DMS 273 (cell line): ENCODE data around the gene PSMD1.
"Not testable (repeated sequence)": the region's sequence is repeated elsewhere in the genome, so short reads cannot be mapped to it uniquely, and the experiment has no call there.

Experiments
- DNase-seq: peaks from one replicate; lab custom pipeline; 2025; ENCODE audit not compliant: unreplicated experiment; lab: John Stamatoyannopoulos, UW

Gene PSMD1

DNA sequence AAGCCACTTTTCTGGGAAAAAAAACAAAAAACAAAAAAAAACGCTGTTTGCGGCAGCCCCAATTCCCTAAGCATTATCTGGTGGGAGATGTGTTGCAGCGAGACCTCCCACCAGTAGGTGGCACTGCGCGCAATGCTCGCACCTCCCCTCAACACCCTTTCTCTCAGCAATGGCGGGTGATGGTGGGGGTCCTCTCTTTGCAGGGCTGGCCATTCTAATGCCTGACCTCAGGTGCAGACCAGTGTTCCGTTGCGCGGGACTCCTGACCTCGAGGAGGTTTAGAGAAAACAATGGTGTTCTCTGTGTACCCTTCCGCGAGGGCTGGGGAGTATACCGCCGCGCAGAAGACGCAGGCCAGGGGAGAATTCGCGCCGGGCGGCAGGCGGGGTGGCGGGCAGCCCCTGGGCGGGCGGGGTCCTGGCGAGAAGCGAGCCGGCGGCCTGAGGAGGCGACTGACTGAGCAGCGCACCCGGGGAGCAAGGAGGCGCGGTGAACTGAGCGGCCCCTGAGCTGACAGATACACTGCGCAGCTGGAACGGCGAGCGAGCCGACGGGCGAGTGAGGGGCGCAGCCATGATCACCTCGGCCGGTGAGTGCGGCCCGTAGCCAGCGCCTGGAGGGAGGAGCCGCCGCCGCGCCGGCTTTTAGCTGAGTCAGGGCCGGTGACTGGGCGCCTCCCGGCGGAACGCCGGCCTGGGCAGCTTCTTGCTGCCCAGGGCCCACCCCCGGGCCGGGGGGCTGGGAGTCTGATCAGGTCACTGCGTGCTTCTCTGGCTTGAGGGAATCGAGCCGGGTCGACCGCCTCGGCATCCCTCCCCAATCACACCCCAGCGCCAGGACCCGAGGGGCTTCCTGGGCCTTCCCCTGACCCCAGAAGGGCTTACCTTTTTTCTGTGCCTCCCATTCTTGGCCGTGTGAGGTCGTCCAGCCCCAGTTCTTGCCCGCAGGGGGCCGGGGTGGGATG, at the start of gene PSMD1:
PSMD1 (plus strand) TSS at position 415 of the 964 bp plus-strand sequence; CDS start at position 574, 159 bp downstream.
- DNase-seq: peak; percentile 96

DNA sequence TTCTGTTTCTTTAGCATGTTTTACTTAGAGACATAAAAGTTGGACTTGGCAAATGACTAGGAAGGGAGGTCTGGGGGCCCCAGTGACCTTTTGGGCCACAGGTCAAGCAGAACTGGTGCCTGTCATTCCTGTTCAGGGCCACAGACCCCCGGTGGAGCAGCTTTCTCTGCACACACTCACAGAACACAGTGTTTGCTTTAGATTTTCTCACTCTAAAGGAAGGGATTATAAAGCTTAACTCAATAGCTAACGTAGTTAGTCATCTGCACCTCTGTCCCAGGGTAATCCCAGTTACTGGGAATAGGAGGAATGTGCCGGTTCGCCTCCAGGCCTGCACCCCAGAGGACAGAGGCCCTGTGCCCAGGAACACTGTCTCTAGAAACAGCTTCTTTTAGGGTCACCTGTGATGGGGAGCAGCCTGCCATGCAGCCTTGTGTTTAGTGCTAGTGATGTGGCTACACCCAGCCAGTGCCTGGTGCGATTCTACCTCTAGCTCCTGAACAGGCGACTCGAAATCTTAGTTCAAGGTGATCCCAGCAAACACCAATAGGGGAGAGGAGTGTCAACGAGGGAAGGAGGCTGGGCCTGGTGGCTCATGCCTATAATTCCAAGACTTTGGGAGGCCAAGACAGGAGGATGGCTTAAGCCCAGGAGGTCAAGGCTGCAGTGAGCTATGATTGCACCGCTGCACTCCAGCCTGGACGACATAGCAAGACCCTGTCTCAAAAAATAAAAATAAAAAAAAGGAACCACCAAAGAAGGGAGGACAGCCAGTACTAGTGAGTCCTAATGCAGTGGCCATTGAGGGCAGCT, 49.2 kb upstream of the PSMD1 start:
- no peak for DNase-seq

DNA sequence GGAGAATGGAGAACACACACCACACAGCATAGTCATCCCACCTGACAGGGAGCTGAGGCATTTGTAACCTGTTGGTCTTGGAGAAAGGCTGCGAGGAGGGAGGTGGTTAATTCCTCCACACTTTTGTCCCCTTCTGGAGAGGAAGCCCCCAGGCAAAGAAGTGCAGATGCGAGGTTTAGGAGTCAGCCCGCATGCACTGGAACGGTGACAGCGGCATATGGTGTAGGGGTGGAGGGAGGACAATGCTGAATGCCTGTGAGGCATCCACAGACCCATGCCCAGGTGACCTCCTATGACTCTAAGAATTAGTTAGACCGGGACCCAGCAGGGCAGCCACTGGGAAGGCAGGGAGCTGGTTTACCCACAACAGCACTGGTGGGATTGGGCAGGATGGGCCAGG, 48.5 kb upstream of the PSMD1 start:
- DNase-seq: peak; percentile 9

DNA sequence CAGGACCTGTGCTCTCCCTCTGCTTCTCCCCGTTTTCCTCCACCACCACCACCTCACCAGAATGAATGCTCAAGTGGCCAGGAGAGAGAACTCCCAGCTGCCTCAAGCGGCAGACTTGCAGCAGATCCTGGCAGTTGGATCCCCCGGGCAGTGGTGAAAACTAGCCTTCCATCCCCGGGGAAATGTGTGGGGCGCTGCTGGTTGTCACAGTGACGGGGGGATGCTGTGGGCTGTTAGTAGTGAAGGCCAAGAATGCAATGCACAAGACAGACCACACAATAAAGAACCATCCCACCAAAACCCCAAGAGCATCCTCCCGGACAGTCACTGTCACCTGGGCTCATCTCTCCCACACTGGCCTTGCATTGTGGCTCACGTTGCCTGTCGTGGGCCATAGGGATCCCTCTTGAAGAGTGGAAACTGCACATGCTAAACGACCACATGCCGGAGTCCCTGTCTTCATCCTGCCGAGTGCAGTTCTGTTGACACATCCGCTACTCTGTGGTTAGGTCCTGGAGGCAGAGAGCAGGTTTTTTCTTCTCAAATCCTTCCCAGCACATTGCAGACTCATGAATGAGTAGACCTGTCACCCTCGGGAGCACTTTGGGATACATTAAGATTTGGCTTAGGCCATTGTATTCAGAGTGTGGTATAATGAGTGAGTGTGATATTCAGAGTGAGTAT, 47.3 kb upstream of the PSMD1 start:
- no peak for DNase-seq

DNA sequence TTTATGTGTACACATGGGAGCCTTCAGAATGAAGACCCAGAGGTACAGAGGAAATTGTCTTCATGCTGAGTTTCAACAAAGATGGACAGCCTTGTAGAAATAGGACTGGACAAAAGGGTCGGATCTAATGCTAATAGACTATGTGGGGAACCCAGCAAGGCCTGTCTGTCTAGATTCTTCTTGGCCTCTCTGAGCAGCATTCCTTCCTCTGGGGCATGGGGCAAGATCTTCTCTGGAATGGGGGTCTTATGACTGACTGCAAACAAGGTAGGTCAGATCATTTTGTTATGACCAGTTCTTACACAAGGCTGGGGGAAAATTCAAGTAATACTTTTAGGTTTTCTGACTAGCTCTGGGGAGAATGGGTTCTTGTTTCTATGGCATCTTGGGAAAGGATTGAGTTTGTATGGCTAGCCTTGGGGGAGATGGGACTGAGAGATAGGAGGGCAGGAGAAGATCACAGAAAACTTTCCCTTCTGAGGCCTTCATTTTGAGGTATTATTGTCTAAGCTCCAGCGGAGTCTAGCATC, 46.4 kb upstream of the PSMD1 start:
- DNase-seq: no peak

DNA sequence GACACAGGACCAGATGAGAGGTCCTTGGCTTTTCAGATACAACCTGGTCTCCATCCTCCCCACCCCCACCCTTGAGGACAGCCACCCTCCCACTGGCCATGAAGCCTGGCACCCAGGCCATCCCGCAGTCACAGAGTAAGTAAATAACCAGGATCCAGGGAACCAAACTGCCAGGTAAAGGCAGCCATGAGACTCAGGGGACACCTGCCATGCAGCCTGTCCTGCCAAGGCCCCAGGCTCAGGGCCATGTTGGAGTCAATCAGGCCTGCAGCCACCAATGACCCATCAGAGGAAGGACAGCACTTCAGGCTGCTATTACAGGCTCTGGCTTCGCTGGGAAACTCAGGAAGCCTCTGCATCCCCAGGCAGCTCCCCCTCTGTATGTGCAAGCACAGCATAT, 45.1 kb upstream of the PSMD1 start:
- DNase-seq: no peak

DNA sequence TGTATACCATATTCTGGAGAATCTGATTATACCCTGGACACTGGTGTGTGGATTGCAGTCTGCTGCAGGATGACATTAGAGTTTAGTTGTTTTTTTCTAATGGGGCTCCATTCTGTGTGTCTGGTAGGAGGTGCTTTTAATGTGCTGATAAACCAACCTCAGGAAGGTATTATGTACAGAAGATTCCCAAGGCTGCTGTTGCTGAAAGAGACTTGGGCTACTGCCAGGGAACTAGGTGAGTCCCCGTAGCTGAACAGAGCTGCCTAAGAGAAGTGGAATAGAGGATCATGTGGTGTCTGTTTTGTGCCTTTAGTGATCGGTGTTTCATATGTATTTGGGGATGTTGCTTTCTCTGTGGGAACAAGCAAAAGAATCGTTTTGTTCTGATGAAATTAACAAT, 44.2 kb upstream of the PSMD1 start:
- no peak for DNase-seq

DNA sequence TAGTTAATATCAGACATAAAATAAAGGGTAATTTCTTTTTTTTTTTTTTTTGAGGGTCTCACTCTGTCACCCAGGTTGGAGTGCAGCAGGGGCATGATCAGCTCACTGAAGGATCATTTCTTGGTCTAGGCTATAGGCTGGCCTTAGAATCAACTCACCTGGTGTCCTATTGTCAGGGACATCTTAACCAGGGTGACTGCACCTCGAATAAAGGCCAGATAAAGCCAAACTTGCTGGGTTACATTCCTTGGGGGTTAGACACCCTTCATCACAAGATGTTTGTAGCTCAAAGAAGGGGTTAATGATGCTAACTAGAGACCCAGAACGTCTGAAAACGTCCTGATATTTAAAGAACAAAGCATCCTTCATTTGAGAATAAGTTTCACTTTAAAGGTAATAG, 42.8 kb upstream of the PSMD1 start:
- no peak for DNase-seq

DNA sequence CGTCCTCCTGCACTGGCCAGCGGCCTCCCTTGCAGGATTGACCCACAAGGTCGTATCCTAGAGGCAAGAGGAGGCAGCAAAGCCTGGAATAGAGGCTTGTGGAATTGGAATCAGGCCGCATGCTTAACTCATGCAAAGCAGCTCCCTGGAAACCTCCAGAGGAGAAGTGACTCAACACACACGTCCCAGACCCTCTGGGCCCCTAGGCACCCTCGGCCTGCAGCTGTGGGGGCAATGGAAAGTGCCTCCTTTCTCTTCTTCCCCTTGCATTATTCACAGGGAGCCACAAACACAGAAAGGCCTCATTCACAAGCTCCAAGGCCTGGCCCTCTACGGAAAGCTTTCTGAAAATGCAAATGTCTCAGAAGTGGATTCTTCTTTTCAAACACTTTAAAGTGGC, 41.2 kb upstream of the PSMD1 start:
- no peak for DNase-seq

DNA sequence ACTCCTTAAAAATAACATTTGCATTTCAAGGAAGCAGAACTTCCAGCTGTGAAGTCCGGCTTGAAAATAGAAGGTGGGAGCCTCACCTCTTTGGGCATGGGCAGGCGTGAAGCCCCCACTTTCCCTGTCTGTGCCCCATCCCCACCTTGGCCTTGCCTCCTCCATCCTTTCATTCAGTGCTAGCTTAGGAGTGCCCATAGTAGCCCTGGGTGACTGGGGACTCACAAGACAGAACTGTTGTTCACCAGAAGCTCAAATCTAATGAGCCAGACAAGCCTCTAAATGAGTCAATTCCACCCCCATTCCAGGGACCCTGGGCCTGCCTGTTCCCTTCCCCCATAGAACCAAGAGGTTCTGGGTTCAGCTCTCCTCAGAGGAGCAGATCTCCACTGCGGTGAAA, 40.7 kb upstream of the PSMD1 start:
- DNase-seq: no peak

DNA sequence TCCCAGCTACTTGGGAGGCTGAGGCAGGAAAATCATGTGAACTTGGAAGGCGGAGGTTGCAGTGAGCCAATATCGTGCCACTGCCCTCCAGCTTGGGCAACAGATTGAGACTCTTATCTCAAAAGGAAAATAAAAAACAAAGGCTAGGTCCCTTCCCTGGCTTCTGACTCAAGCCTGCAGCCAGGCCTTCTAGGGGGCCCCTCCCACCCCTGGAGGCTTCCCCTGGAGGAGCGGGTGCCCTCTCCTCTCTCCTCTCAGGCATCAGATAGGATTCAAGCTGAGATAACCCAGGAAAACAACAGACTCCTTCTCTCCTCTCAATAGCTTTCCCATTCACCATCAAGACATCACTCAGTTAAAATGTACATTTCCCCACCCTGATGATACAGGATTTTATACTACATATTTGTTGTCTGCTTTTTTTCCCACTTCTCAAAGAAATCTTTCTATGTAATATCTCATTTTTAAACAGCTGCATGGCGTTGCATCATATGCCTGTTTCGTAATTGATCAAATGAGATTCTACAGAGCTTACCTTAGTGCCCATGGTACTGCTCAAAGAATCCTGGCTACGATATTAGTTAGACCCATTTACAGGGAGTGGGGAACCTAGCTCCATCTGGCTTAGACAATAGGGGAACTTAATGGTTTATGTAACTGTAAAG, 40.0 kb upstream of the PSMD1 start:
- DNase-seq: no peak

DNA sequence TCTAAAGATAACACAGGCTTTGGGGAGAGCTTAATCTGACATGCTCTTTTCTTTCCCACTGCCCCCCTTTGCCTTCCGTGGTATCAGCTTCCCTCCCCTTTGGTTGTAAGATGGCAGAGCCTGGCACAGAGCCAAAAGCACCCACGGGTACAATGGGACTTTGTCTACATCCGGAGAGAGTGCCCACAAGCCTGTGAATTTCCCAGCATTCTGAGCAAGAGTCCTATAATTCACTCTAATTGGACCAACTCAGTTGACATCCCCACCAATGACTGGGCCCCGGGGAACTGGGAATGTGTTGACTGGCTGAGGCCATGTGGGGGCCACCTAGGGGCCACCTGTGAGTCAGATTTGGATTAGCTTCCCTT, 39.5 kb upstream of the PSMD1 start:
- DNase-seq: peak; percentile 25

DNA sequence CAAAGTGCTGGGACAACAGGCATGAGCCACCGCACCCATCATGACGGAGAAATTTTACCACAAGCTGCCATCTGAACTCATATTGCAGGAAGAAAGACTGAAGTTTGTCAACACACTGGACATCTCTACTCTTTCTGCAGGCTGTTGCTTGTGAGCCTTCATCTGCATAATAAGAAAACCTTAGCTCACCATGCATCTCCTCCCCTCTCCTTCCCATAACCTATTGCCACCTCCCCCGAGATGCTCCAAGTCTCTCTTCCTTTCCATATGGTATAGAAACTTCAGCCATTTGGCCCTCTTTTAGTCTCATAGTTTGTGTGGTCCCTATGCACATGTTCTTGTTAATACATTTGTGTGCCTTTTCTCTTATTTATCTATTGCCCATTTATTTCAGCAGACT, 38.5 kb upstream of the PSMD1 start:
- DNase-seq: no peak

DNA sequence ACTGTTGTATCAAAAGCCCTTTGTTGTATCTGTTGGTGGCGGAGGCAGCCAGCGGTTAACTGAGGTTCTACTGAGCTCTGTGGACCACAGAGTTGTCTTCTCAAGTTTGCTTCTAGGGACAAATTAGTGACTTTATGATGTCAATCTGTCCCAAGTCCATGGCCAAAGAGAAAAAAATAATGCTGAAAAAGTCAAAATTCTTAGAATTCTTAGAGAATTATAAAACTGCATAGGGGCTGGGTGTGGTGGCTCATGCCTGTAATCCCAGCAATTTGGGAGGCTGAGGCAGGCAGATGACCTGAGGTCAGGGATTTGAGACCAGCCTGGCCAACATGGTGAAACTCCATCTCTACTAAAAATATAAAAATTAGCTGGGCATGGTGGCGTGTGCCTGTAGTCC, 31.6 kb upstream of the PSMD1 start:
- not testable (repeated sequence) for DNase-seq

DNA sequence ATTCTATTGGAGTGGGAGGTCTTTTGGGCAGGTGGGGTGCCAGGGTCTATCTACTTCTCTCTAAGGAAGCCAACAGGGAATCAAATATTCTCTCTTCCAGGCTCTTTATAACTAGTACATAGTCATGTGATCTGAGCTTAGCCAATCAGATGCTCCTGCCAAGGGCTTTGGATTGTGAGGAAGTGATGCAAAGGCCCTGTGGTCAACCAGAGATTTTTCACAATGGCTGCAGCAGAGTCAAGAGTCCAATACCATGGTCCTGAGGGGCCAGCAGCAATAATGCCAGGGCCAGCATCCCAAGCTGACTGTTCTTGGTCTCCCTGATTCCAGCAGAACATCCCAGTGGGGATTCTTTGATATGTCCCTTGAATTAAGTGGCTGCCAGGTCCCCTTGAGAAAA, 27.8 kb upstream of the PSMD1 start:
- DNase-seq: no peak

DNA sequence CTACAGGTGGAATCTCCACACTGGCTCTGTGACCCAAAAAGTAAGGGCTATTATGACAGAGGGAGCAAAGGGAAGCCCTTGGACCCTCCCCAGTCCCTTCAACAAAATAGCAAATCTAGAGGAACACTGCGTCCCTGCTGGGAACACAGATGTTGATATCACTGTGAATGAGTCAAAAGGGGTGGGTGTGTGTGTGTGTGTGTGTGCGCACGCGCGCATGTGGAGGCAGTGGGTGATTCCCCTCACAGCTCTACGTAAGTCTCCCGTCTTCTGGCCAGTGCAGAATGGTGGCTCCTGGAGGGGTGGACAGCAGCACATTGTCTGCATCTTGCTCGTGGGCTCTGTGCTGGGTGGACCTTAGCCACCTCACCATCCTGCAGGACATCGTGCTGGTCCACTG, 27.1 kb upstream of the PSMD1 start:
- no peak for DNase-seq

DNA sequence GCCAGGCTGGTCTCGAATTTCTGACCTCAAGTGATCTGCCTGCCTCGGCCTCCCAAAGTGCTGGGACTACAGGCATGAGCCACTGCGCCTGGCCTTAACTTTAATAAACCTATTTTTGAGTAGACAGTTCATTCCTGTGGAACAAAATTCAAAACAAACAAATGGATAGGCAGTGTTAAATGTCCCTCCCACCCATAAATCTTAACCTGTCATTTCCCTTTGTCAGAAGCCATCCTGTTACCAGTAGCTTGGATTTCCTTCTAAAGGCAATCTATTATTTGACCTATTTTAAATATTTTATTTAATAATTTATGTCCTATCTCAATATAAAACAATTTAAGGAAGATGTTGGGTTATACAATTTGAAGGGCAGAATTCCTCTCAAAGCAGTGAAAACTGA, 25.9 kb upstream of the PSMD1 start:
- DNase-seq: no peak

DNA sequence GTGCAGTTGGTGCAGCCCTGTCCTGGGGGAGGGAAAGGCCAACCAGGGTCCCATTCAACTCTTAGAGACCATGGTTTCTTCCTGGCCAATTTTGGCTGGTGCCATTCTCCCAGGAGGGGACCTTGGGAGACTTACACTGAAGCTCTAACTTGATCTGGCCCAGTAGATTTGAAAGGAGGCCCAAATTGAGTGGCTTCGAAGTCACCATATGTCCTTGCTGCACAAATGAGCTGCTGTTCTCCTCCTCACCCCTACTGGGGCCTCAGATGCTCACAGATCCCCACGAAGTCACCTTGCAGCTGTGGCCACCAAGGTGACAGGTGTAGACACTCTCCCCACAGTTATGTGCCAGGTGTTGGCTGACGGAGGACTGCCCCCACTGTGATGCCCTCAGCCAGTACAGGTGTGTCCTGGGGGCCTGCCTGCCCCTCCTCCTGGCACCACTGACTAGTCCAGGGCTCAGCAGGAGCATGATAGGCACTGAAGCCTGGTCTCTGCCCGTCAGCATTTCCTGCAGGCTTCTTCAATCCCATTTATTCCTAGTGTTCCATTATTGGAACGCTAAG, 24.0 kb upstream of the PSMD1 start:
- DNase-seq: no peak

DNA sequence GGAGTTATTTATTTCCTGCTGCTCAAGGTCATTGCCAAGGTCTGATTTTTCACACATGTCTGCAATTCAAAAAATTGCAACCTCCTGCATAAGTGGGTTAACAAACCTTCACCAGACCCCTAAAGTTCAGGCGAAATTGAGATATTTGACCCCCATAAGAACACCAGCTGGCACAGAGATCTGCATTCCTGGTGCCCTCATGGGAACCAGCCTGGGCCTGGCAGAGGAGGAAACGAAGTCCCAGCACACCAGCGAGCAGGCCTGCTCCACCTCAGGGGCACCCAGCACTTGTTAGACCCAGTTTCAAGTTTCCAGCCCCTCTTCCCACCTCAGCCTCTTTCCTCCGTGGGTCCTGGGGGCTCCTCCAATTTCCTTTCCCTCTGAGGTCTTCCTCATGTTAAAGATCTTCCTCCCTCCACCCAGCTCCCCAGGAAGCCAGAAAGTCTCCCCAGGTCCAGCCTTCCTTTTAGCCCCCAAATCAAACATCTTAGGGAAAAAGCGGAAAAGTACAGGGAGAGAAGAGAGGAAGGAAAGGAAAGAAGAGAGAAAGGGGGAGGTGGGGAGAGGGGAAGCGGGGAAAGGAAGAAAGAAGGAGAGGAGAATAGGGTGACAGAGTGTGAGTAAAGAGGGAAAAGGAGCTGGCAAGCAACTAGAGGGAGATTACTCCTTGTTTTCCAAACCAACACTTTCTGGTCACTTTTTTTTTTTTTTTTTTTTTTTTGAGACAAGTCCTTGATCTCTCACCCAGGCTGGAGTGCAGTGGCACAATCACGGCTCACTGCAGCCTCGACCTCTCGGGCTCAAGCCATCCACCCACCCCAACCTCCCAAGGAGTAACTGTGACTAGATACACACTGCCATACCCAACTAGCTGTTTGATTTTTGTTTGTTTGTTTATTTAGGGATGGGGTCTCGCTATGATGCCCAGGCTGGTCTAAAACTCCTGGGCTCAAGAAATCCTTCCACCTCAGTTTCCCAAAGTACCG, 23.2 kb upstream of the PSMD1 start:
- no peak for DNase-seq
